Endothelial cell of umbilical vein (primary cell): ENCODE data around the gene YPEL4. TPM values are rescaled to one million over a fixed set of nuclear protein-coding genes. Genes with fewer than 3 reads are reported as not detected.

ENCODE experiments used
- BruUV-seq: library from RNA; stranded (reverse); fragments of 400-500 nt; replicated peaks from 2 replicates; lab custom pipeline; 2021; lab: Mats Ljungman, UMichigan
- CTCF ChIA-PET: fragments of 300-600, 350-600 bp; sonication (Branson Sonifier 250); formaldehyde crosslinking; loops from one replicate; lab custom pipeline; 2021; ENCODE audit warnings: antibody characterized with exemption, inconsistent platforms; lab: Charles Lee
- POLR2A ChIA-PET: fragments of 300-600, 350-600 bp; sonication (Branson Sonifier 250); formaldehyde crosslinking; loops from one replicate; lab custom pipeline; 2021; ENCODE audit warnings: antibody characterized with exemption, inconsistent platforms; lab: Charles Lee
- DNase-seq: peaks from one replicate; pipeline ENCODE4 v3.0.0-alpha.2; 2011; ENCODE audit warnings: low read depth, low spot score
- FAIRE-seq: peaks from 2 replicates; lab custom pipeline; 2011; peaks lifted over from hg19 to GRCh38; lab: Jason Lieb, UNC
- H2AFZ ChIP-seq: 2 replicates; pipeline ENCODE4 v1.6.0; 2012; ENCODE audit warnings: low read depth, low read length, control low read depth, inconsistent platforms
- H3K27ac ChIP-seq: 2 replicates; pipeline ENCODE4 v1.5.1; 2011; ENCODE audit warnings: low read depth, mild to moderate bottlenecking, control low read depth, low read length, moderate library complexity; ENCODE audit not compliant: insufficient read depth
- H3K27me3 ChIP-seq, 2 experiments: 2 replicates each; pipeline versions ENCODE4 v1.6.0 to v1.6.1; 2011; ENCODE audit warnings: low read length in 2 of 2, mixed read lengths in 1 of 2; ENCODE audit not compliant: control insufficient read depth in 2 of 2, insufficient read depth in 2 of 2
- H3K36me3 ChIP-seq, 2 experiments: 2 replicates in 1 of 2; 3 replicates in 1 of 2; pipeline ENCODE4 v1.5.1; 2011; ENCODE audit warnings: low read length in 2 of 2, mild to moderate bottlenecking in 1 of 2, moderate library complexity in 1 of 2; ENCODE audit not compliant: control insufficient read depth in 2 of 2, insufficient read depth in 2 of 2; ENCODE audit errors: extremely low read depth in 1 of 2
- H3K4me1 ChIP-seq: 3 replicates; pipeline ENCODE4 v1.5.1; 2011; ENCODE audit warnings: mild to moderate bottlenecking, low read length; ENCODE audit not compliant: control insufficient read depth, insufficient read depth; ENCODE audit errors: extremely low read depth
- H3K4me2 ChIP-seq: 2 replicates; pipeline ENCODE4 v1.6.1; 2011; ENCODE audit warnings: low read length, control low read depth, mixed read lengths; ENCODE audit not compliant: insufficient read depth
- H3K4me3 ChIP-seq, 3 experiments: fragments of 200-600 bp in 1 of 3; sonication (generic), shearing (Covaris generic) in 1 of 3; replicated peaks in 1 of 3; 2 replicates each; pipeline ENCODE4 v1.5.1; 2011 to 2016; ENCODE audit warnings: control low read depth in 3 of 3, low read length in 3 of 3, mild to moderate bottlenecking in 2 of 3, inconsistent platforms in 1 of 3, low read depth in 1 of 3, moderate library complexity in 1 of 3; ENCODE audit not compliant: insufficient read depth in 1 of 3
- H3K79me2 ChIP-seq: 2 replicates; pipeline ENCODE4 v1.6.0; 2012; ENCODE audit warnings: low read length, inconsistent platforms; ENCODE audit not compliant: control insufficient read depth, insufficient read depth
- H3K9ac ChIP-seq: replicated peaks from 2 replicates; pipeline ENCODE3; 2011; ENCODE audit warnings: low read length, control low read depth; ENCODE audit not compliant: insufficient read depth; ENCODE audit errors: extremely low read depth
- H3K9me1 ChIP-seq: replicated peaks from 3 replicates; pipeline ENCODE4 v1.6.0; 2011; ENCODE audit warnings: mild to moderate bottlenecking, low read length; ENCODE audit not compliant: control insufficient read depth, insufficient read depth; ENCODE audit errors: extremely low read depth
- H3K9me3 ChIP-seq: replicated peaks from 2 replicates; pipeline ENCODE4 v1.5.1; 2012; ENCODE audit warnings: low read length, inconsistent platforms; ENCODE audit not compliant: control insufficient read depth, insufficient read depth
- H4K20me1 ChIP-seq: replicated peaks from 2 replicates; pipeline ENCODE3; 2011; ENCODE audit warnings: mild to moderate bottlenecking, low read length; ENCODE audit not compliant: control insufficient read depth, insufficient read depth; ENCODE audit errors: extremely low read depth
- CTCF ChIP-seq, 2 donors: IDR thresholded peaks; 1 replicate in 1 of 2; 2 replicates in 1 of 2; pipeline ENCODE4 v1.5.1; 2011; ENCODE audit warnings: low read length in 2 of 2, mild to moderate bottlenecking in 2 of 2, moderate library complexity in 2 of 2, control low read depth in 1 of 2, inconsistent platforms in 1 of 2, low read depth in 1 of 2; ENCODE audit not compliant: insufficient read depth in 1 of 2; ENCODE audit errors: extremely low read depth in 1 of 2
- EZH2 ChIP-seq: IDR thresholded peaks from 2 replicates; pipeline ENCODE4 v1.6.1; 2012; ENCODE audit warnings: borderline replicate concordance, low read depth, mild to moderate bottlenecking, moderate library complexity, low read length, inconsistent platforms; ENCODE audit not compliant: severe bottlenecking
- FOS ChIP-seq: IDR thresholded peaks from 2 replicates; pipeline ENCODE4 v1.6.1; 2011; ENCODE audit warnings: mild to moderate bottlenecking, low read length, moderate library complexity, borderline replicate concordance; ENCODE audit not compliant: insufficient read depth
- GATA2 ChIP-seq: IDR thresholded peaks from 2 replicates; pipeline ENCODE4 v1.7.0; 2011; ENCODE audit warnings: low read depth, mild to moderate bottlenecking, moderate library complexity, mixed read lengths, low read length; ENCODE audit not compliant: insufficient read length, insufficient read depth
- JUN ChIP-seq: IDR thresholded peaks from 2 replicates; pipeline ENCODE4 v1.6.1; 2011; ENCODE audit warnings: borderline replicate concordance, low read depth; ENCODE audit not compliant: insufficient read length, insufficient read depth
- MAX ChIP-seq: IDR thresholded peaks from 2 replicates; pipeline ENCODE4 v1.6.1; 2011; ENCODE audit not compliant: insufficient read depth, insufficient read length
- MYC ChIP-seq: IDR thresholded peaks from one replicate; pipeline ENCODE4 v1.6.1; 2011; ENCODE audit warnings: mild to moderate bottlenecking, low read depth, low read length
- POLR2A ChIP-seq: IDR thresholded peaks from 2 replicates; pipeline ENCODE4 v1.6.1; 2012; ENCODE audit warnings: low read depth, mild to moderate bottlenecking, control low read depth, low read length
- POLR2AphosphoS5 ChIP-seq: IDR thresholded peaks from 2 replicates; pipeline ENCODE4 v1.6.1; 2012; ENCODE audit warnings: low read depth, mild to moderate bottlenecking, control low read depth, low read length, moderate library complexity; ENCODE audit not compliant: insufficient read depth
- dilution Hi-C: fragments of 300-500 bp; cut with MboI; formaldehyde crosslinking; loops from one replicate; pipeline ENCODE4 v1.15.0; 2019; ENCODE audit warnings: low sequenced_read_pairs; ENCODE audit not compliant: extremely low pct_ligation_motif_present
- intact Hi-C: fragments of 100-400 bp; cut with micrococcal nuclease; formaldehyde crosslinking; loops from one replicate; pipeline ENCODE4 v1.10.0; 2022
- polyA plus RNA-seq, 4 experiments: library from polyadenylated mRNA; depleted of rRNA in 3 of 4; stranded (reverse) in 3 of 4; unstranded in 1 of 4; fragments of >200 nt; gene quantifications; 2 replicates each; pipeline versions ENCODE4 v1.2.1 to v1.2.3, GENCODE V29; 2011 to 2012; ENCODE audit warnings: missing spikeins in 1 of 4
- total RNA-seq: library from RNA; stranded (reverse); gene quantifications from 2 replicates; pipeline ENCODE4 v1.2.3, GENCODE V29; 2021

The YPEL4 gene
- total and polyA plus RNA-seq, 2 donors (not counting 3 experiments of a cell fraction or from before 2014, with no cell fraction given), result 0.03 to 0.24 TPM

DNA sequence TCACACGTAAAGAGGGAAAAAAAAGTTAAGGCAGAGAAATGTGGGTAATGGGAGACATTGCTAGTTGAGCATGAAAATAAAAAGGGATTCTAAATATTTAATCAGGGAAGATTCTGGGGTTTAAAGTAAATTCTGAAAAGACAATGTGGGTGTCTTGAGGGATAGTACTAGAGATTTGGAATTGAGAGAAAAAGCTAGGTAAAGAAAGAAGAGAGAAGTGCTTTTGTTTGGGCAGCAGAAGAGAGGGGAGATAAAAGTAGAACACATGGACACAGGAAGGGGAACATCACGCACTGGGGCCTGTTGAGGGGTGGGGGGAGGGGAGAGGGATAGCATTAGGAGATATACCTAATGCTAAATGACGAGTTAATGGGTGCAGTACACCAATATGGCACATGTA lies 3.5 kb upstream of the YPEL4 start:
- Histone ChIP-seq H3K79me2 (peaks cover 5% of the 10 kb centered on the region), H3K9me3 (no peaks in the 10 kb centered on the region), H3K36me3 (no peaks in the 10 kb centered on the region), H3K27me3 (peaks cover 13 to 24% of the 10 kb centered on the region in 2 experiments), H3K4me3 (no peak overlapping the region), H3K4me2 (no peak overlapping the region), H3K4me1 (peaks cover 6% of the 10 kb centered on the region), H3K9me1 (no peaks in the 10 kb centered on the region), H3K9ac (no peak overlapping the region), H4K20me1 (no peaks in the 10 kb centered on the region), H3K27ac (no peak overlapping the region), H2AFZ (no peak overlapping the region)
- ChIA-PET POLR2A (no interaction called here), CTCF (interaction anchor here (2.0 to 5.8 kb wide), 2 partner anchors 9 to 11 kb away, joined by 9 to 26 read pairs; no protein-coding TSS in a partner anchor)
- dilution Hi-C loops, result no loop called here
- no peak for DNase-seq
- no peak for FAIRE-seq
- no TSS peak for BruUV-seq
- no peak for TF ChIP-seq MYC
- TF ChIP-seq JUN, result no peak
- no peak for TF ChIP-seq POLR2A
- TF ChIP-seq POLR2AphosphoS5, result no peak
- TF ChIP-seq EZH2, result no peak
- no peak for TF ChIP-seq CTCF (IDR thresholded peaks at IDR 0.05; ENCODE audit: extremely low read depth in 1 of 2, insufficient read depth in 1 of 2, low read depth in 1 of 2, low read length in 2 of 2)
- no peak for TF ChIP-seq MAX
- no peak for TF ChIP-seq GATA2
- no peak for TF ChIP-seq FOS
- intact Hi-C loops, result no loop called here
